IPS-18c (cell line): Measurements from ENCODE around the gene FLOT1.

Experiments
- H3K4me3 ChIP-seq: 2 replicates; pipeline ENCODE4 v1.7.0; 2013; ENCODE audit warnings: low read depth, mild to moderate bottlenecking, low read length, moderate library complexity; ENCODE audit not compliant: insufficient read depth
- H3K9me3 ChIP-seq: one replicate; pipeline ENCODE4 v1.6.1; 2013; ENCODE audit warnings: mild to moderate bottlenecking, low read length, moderate library complexity; ENCODE audit not compliant: control insufficient read depth, insufficient read depth

The FLOT1 gene, protein sequence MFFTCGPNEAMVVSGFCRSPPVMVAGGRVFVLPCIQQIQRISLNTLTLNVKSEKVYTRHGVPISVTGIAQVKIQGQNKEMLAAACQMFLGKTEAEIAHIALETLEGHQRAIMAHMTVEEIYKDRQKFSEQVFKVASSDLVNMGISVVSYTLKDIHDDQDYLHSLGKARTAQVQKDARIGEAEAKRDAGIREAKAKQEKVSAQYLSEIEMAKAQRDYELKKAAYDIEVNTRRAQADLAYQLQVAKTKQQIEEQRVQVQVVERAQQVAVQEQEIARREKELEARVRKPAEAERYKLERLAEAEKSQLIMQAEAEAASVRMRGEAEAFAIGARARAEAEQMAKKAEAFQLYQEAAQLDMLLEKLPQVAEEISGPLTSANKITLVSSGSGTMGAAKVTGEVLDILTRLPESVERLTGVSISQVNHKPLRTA

GRCh38 chr6:30742316-30743098 is at the start of gene FLOT1:
TSS of gene FLOT1 (minus strand) at chr6:30742687. CDS start at chr6:30742189, 498 bp downstream.
- Histone ChIP-seq H3K4me3 (peak within 1 kb of the TSS; percentile 86), H3K9me3 (peaks cover 2% of the 10 kb centered on the region)

- Histone ChIP-seq H3K9me3 (no peaks in the 10 kb centered on the region), H3K4me3 (no peak overlapping the region)
Measured at GRCh38 chr6:30790724-30791383, 48.4 kb upstream of the FLOT1 start.

- Histone ChIP-seq H3K4me3 (no peak overlapping the region), H3K9me3 (no peaks in the 10 kb centered on the region)
Measured at GRCh38 chr6:30789606-30790005, 47.1 kb upstream of the FLOT1 start.

DNA sequence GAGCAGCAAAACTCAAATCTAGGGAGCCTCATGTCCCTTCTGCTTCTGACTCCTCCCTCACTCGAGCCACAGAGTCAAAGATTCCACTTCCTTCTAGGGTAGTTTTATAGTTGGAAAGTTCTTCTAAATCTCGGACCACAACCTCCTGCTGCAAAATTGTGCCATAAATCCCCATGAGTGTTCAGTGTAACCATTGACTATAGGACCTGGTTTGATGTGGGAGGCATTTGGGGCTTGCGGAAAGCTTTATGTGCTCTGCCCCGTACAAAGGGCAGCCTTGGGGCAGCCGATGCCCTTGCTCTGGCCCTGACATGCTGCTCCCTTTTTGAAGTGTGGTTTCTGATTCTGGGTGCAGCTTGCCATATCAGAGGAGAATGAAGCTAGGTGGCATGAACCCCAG is 45.5 kb upstream of the FLOT1 start:
- no peak overlapping the region for H3K4me3 ChIP-seq
- no peaks in the 10 kb centered on the region for H3K9me3 ChIP-seq

DNA sequence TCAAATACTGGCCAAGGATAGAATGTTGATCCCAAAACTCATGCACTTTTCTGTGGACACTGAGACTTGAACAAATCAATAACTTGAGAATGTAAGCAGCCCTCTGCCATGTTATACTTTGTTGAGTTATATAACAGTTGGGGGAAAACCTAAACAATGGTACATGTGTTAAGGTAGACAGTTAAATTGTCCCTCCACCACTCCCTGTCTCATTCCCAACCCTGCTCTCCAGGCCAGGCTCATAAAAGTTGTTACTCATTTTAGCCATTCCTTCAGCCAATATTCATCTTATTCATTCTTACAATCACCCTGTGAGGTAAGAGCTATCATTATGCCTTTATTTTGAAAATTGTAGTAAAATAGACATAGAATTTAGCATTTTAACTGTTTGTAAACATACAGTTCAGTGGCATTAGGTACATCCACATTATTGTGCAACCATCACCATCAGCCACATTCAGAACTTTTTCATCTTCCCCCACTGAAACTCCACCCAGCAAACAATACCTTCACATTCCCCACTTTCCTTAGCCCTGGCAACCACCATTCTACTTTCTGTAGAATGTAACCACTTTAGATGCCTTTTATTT is 40.0 kb upstream of the FLOT1 start:
- no peak overlapping the region for H3K4me3 ChIP-seq
- H3K9me3 ChIP-seq = peaks cover 5% of the 10 kb centered on the region

GRCh38 chr6:30781743-30782424 is 39.4 kb upstream of the FLOT1 start:
- Histone ChIP-seq H3K4me3 (no peak overlapping the region), H3K9me3 (peaks cover 5% of the 10 kb centered on the region)

DNA sequence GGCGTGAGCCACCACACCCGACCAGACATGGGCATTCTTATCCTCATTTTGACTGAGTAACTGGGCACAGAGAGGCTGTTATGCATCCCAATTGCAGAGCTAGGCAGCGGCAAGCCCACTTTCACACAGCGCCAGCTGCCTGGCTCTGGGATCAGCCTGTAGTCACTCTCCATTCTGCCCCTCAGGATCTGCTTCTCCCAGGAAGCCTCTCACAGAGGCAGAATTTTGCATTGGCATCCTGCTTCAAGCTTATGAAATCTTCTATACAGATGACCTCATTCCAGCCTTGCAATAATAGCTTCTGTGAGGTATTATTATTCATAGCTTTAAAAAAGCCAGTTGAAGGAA is 38.9 kb upstream of the FLOT1 start:
- Histone ChIP-seq H3K9me3 (peaks cover 5% of the 10 kb centered on the region), H3K4me3 (no peak overlapping the region)

- Histone ChIP-seq H3K9me3 (peaks cover 5% of the 10 kb centered on the region), H3K4me3 (no peak overlapping the region)
Measured at GRCh38 chr6:30780642-30780920, 38.1 kb upstream of the FLOT1 start.

- H3K4me3 ChIP-seq = no peak overlapping the region
- H3K9me3 ChIP-seq = peaks cover 5% of the 10 kb centered on the region
Measured at GRCh38 chr6:30779850-30780641, 37.6 kb upstream of the FLOT1 start.

GRCh38 chr6:30778001-30778635 is 35.6 kb upstream of the FLOT1 start:
- peaks cover 5% of the 10 kb centered on the region for H3K9me3 ChIP-seq
- no peak overlapping the region for H3K4me3 ChIP-seq

DNA sequence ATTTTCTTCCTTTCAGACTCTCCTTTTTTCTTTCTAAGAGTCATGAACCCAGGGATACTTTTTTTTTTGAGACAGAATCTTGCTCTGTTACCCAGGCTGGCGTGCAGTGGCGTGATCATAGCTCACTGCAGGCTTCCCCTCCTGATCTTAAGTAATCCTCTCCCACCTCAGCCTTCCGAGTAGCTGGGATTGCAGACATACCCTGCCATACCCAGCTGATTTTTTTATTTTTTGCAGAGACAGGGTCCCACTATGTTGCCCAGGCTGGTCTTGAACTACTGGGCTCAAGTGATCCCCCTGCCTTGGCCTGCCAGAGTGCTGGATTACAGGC is 34.6 kb upstream of the FLOT1 start:
- peaks cover 5% of the 10 kb centered on the region for H3K9me3 ChIP-seq
- H3K4me3 ChIP-seq = no peak overlapping the region

- Histone ChIP-seq H3K4me3 (no peak overlapping the region), H3K9me3 (peaks cover 5% of the 10 kb centered on the region)
Measured at GRCh38 chr6:30776390-30777154, 34.1 kb upstream of the FLOT1 start.

DNA sequence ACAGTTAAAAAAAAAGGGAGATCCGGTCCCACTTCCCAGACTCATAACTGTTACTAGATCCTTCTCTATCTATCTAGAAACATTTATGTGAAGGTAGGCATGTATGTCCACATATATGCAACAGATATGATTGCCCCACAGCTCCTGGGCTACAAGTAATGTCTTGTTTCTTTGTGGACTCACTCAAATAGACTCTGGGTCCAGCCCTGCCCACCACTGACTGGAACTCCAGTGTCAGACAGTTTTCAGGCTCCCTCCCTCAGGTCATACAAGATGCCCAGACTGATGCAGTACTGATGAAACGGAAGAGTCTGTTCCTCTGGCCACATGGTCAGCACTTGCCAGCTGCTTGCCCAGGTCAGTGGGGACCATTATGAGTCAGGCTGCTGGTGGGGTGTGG is 32.6 kb upstream of the FLOT1 start:
- no peak overlapping the region for H3K4me3 ChIP-seq
- no peaks in the 10 kb centered on the region for H3K9me3 ChIP-seq

DNA sequence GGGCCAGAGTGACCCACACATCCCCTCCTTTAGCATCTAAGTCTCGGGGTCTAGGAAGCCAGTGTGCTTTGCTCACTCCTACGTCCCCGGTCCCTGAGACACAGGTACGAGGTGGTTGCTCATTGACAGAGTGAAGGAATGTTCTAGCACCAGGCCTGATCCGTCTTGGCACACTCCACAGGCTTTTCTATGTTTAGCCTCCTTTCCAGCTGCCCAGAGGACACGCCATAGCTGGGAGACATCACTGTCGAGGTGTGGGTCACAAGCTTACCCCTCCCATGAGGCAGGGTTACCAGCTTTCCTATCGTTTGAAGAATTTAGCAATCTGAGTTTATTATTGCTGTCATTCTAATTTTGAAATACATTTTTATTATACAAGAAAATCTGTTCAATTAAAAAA is 32.2 kb upstream of the FLOT1 start:
- no peaks in the 10 kb centered on the region for H3K9me3 ChIP-seq
- H3K4me3 ChIP-seq = no peak overlapping the region

DNA sequence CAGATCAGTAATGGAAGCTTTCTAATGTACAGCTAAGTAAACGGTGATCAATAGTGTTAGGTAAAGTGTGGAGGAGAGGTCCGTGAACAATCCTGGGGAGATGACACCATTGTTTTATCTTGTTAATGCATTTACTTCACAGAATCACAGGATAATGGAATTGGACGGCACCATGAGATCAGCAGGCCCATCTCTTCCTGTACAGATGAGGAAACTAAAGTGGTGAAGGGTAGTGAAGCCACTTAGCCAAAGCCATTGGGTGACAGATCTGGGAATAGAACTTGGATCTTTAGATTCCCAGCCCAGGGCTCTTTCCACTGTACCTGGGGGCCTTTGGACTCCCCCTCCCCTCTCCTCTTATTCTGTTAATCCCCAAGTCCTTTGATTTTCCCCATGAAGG is 28.1 kb upstream of the FLOT1 start:
- Histone ChIP-seq H3K4me3 (no peak overlapping the region), H3K9me3 (no peaks in the 10 kb centered on the region)
